GOT3 (cell line): ENCODE data around the gene RNF44.

Experiments
- DNase-seq: peaks from one replicate; lab custom pipeline; 2025; ENCODE audit warnings: mixed read lengths; lab: John Stamatoyannopoulos, UW

Gene RNF44

DNA sequence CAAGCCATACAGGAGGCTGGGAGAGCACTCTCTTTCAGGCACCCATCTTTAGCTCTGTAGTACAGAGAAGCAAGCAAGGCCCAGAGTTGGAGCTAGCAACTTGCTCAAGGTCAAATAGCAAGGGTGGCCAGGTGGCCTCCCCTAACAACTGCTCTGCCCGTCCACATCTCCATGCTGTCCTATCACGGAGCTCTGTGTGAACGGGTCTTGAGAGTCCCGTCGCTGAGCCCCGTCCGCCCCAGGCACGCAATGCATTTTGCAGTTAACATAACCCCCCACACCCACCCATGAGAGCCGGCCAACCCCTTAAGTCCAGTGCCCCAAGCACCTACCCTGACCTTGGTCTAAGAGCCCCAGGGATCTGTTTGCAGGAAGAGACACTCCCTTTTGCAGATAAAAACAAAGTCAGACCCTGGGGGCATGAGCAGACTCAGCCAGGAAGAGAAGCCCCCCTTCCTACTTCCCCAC is 1.5 kb downstream of the RNF44 start:
- no peak for DNase-seq

- no peak for DNase-seq
Observed at GRCh38 chr5:176535101-176535663, 2.0 kb downstream of the RNF44 start.

- DNase-seq: no peak
Observed at GRCh38 chr5:176534640-176535039, 2.6 kb downstream of the RNF44 start.

- DNase-seq: no peak
Observed at GRCh38 chr5:176533894-176534611, 3.1 kb downstream of the RNF44 start.

GRCh38 chr5:176533390-176533789 is 3.8 kb downstream of the RNF44 start:
- no peak for DNase-seq

GRCh38 chr5:176532795-176533194 is 4.4 kb downstream of the RNF44 start:
- DNase-seq: no peak

DNA sequence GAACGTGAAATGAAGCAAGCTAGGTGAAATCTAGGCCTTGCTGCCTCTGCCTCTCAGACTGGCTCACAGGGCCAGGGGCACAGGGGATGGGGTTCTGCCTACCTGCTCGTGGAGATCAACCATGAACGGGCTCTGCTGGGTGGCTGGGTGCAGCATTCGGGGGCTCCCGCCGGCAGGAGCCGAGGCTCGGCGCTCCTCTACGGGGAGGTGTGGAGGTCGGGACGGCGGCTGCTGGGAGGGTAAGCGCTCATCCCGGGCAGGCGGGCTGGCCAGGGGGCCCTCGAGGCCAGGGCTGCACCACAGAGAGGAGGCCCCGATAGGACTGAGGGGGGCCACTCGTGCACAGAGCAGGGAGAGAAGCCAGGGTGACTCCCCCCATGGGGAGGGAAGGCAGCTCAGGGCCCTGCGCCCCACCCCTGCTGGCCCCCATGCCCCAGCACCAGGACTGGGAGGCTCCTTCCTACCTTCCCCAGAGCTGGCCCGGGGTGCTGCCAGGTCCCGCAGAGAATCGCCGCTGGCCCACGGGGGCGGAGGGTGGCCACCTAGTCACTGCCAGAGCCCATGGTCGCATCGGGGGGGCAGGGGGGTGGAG is 5.2 kb downstream of the RNF44 start:
- DNase-seq: no peak

- DNase-seq: no peak
Observed at GRCh38 chr5:176530983-176531901, 6.0 kb downstream of the RNF44 start.

- DNase-seq: no peak
Observed at GRCh38 chr5:176530393-176530982, 6.7 kb downstream of the RNF44 start.

DNA sequence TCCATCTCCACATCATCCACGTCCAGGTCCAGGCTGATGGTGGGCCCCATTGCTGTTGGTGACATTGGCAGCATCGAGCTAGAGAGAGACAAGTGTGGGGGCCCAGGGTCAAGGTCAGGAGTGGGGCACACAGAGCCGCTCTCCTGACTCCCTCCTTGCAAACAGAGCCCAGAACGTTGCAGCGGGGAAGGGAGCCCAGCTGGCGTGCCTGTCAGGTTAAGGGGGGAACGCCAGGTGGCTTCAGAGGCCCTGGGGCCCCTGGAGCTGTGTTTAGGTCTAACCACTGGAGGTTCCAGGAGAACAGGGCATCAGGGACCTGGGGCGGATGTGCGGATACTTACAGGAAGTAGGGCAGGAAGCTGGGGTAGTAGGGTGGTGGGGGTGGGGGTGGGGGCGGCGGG is 7.5 kb downstream of the RNF44 start:
- DNase-seq: no peak

- DNase-seq: no peak
Observed at GRCh38 chr5:176529116-176529740, 8.0 kb downstream of the RNF44 start.

- DNase-seq: no peak
Observed at GRCh38 chr5:176528761-176529115, 8.5 kb downstream of the RNF44 start.

GRCh38 chr5:176528301-176528700 is 8.9 kb downstream of the RNF44 start:
- DNase-seq: no peak

DNA sequence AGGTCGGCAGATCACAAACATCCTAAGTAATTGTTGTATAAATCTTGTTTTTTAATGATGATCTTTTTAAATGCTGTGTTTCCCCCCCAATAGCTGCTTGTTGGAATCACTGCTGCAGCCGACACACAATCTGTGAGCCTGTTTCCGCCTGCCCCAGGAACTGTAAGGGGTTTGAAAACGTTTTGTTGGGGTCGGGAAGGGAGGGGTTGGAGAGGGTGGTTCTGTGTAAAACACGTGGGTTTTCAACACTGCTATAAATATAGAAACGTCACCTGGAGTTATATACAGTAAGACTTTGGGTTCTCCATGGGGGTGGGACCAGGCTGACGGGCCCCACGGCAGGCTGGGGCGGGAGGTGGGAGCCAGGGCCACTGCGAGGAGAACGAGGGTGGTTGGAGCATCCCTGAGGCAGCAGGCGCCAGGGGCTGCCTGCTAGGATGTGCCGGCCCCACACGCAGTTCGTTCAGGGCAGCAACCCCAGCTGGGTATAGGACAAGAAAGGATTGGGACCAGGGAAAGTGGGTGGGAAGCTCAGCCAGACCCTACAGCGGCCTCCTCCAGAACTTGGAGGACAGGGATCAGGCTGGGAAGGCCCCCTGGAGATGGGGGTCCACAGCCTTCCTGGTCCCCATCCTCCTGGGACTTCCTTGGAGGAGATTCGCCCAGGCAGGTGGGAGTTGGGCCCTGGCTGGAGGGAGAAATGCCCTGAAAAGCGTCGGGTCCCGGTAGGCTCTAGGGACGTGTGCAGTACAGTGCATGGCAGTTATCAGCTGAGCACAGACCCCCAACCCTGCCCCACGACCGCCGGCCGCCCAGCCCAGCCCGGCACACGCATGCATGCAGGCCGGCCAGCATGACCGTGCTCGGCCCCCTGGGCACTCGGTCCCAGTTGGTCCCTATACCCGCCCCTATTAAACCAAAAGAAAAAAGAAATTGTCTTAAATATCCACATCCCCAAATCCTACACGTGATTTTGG is 9.7 kb downstream of the RNF44 start:
- no peak for DNase-seq

GRCh38 chr5:176526462-176526861 is 10.7 kb downstream of the RNF44 start:
- no peak for DNase-seq

DNA sequence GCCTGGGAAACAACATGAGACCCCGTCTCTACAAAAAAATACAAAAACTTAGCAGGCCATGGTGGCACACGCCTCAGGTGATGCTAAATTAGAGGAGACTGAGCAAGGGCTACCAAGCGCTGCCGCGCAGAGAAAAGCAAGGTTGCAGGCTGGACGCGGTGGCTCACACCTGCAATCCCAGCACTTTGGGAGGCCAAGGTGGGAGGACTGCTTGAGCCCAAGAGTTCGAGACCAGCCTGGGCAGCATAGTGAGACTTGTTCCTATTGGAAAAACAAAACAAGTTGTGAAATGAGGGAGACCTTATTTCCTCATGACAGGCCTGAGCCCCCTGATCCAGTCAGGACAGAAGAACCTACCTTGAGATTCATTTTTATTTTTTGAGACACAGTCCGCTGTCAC is 11.5 kb downstream of the RNF44 start:
- DNase-seq: no peak

GRCh38 chr5:176524987-176525386 is 12.2 kb downstream of the RNF44 start:
- no peak for DNase-seq

DNA sequence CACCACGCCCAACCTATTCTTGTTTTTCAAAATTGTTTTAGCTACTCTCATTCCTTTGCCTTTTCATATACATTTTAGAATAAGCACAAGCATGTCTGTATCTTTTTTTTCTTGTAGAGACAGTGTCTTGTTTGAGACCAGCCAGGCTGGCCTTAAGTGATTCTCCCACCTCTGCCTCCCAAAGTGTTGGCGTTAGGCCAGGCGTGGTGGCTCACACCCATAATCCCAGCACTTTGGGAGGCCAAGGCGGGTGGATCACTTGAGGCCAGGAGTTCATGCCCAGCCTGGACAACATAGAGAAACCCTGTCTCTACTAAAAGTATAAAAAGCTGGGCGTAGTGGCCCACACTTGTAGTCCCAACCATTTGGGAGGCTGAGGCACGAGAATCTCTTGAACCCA is 13.1 kb downstream of the RNF44 start:
- no peak for DNase-seq

DNA sequence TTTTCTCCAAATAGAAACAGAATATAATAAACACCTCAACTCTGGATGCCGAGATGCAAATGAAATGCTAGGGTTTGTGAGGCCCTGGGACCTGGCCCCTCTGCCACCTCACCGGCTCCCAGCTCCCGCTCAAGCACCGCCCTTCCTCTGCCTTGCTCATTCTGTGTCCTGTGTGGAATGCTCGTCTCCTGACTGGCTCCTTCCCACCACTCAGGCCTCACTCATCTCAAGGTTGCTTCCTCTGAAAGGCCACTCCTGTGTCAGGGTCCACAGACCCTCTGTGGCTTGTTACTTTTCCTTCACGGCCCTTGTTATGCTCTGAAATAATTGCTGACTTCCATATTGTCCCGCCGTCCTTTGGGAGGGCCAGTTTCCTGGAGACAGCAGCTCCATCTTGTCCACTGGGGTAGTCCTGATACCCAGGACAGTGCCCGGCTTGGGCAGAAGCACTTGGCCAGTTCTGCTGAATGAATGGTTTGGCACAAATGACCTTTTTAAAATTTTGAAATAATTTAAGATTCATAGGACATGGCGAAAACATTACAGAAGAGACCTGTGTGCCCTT is 15.4 kb downstream of the RNF44 start:
- DNase-seq: no peak

DNA sequence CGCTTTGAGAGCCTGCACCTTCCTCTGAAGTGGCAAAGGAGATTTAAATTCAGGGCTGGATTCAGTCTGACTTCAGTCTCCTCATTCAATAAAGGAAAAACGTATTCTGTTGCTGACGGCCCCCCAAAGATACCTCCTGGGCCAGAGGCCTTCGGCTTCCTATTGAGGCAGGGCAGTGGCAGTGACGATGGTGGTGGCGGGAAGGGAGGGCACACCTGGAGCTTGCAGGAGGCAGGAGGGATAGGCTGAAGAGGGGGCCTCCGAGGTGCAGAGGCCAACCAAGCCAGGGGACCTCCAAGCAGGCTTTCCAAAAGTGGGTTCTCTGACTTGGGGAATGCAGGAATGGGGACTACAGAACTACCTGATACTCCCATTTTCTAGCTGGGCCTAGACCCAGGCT is 15.9 kb downstream of the RNF44 start:
- no peak for DNase-seq
